ENCODE data around the gene SPPL3. TPM values are rescaled to one million over a fixed set of nuclear protein-coding genes. Genes with fewer than 3 reads are reported as not detected.

The SPPL3 gene
- total RNA-seq, 4 donors from 2014 or later = 30.3 to 47.1 (median 34.2) TPM

GRCh38 chr12:120845696-120846095 lies 58.5 kb downstream of the SPPL3 start:
- 96 to 100% methylated on average over 7 of the region's 7 CpGs for WGBS, 2 donors

GRCh38 chr12:120844768-120845449 lies 59.2 kb downstream of the SPPL3 start:
- 89 to 90% methylated on average over 15 to 17 of the region's 18 CpGs for WGBS, 2 donors
- H3K27ac ChIP-seq = no peak overlapping the region
- TF ChIP-seq POLR2A (IDR thresholded peaks at IDR 0.05) (no peak), CTCF (IDR thresholded peaks at IDR 0.05) (no peak)
- H3K27me3 ChIP-seq = no peaks in the 10 kb centered on the region
- intact Hi-C loops (cut with DNase I) = no loop called here
- H3K4me1 ChIP-seq = peaks cover 17 to 71% (median 35%) of the 10 kb centered on the region in 3 donors
- no peak overlapping the region for H3K4me3 ChIP-seq
- H3K36me3 ChIP-seq = peaks cover 0 to 16% (median 0%) of the 10 kb centered on the region in 3 donors
- no peaks in the 10 kb centered on the region for H3K9me3 ChIP-seq
- no peak for DNase-seq

More at GRCh38 chr12:120845696-120846095, 58.5 kb downstream of the SPPL3 start:
- DNase-seq = no peak
- intact Hi-C loops (cut with DNase I) = no loop called here
- H3K4me1 ChIP-seq = peaks cover 18 to 79% (median 38%) of the 10 kb centered on the region in 3 donors
- H3K9me3 ChIP-seq = no peaks in the 10 kb centered on the region
- H3K27ac ChIP-seq = no peak overlapping the region
- TF ChIP-seq POLR2A (IDR thresholded peaks at IDR 0.05) (no peak), CTCF (IDR thresholded peaks at IDR 0.05) (no peak)
- no peaks in the 10 kb centered on the region for H3K27me3 ChIP-seq
- H3K36me3 ChIP-seq = peaks cover 0 to 12% (median 0%) of the 10 kb centered on the region in 3 donors
- no peak overlapping the region for H3K4me3 ChIP-seq

- intact Hi-C loops (cut with DNase I) = no loop called here
- no peak for DNase-seq
- H3K27me3 ChIP-seq = no peaks in the 10 kb centered on the region
Measured at GRCh38 chr12:120844297-120844696, 59.9 kb downstream of the SPPL3 start.

GRCh38 chr12:120843472-120843871 lies 60.7 kb downstream of the SPPL3 start:
- no peaks in the 10 kb centered on the region for H3K9me3 ChIP-seq
- H3K4me1 ChIP-seq = peaks cover 17 to 56% (median 27%) of the 10 kb centered on the region in 3 donors
- 93 to 100% methylated on average over 3 to 4 of the region's 6 CpGs for WGBS, 2 donors
- peaks cover 0 to 16% (median 0%) of the 10 kb centered on the region in 3 donors for H3K36me3 ChIP-seq
- TF ChIP-seq CTCF (IDR thresholded peaks at IDR 0.05) (no peak), POLR2A (IDR thresholded peaks at IDR 0.05) (no peak)
- intact Hi-C loops (cut with DNase I) = no loop called here
- no peak for DNase-seq
- H3K27ac ChIP-seq = no peak overlapping the region
- no peak overlapping the region for H3K4me3 ChIP-seq
- H3K27me3 ChIP-seq = no peaks in the 10 kb centered on the region

More at GRCh38 chr12:120844297-120844696, 59.9 kb downstream of the SPPL3 start:
- no peak overlapping the region for H3K27ac ChIP-seq
- no peak overlapping the region for H3K4me3 ChIP-seq
- TF ChIP-seq POLR2A (IDR thresholded peaks at IDR 0.05) = no peak
- no peak for TF ChIP-seq CTCF (IDR thresholded peaks at IDR 0.05)
- 71 to 72% methylated on average over 5 of the region's 5 CpGs for WGBS, 2 donors
- peaks cover 0 to 16% (median 0%) of the 10 kb centered on the region in 3 donors for H3K36me3 ChIP-seq
- no peaks in the 10 kb centered on the region for H3K9me3 ChIP-seq
- peaks cover 17 to 65% (median 29%) of the 10 kb centered on the region in 3 donors for H3K4me1 ChIP-seq

GRCh38 chr12:120842595-120842994 lies 61.6 kb downstream of the SPPL3 start:
- H3K4me1 ChIP-seq = peaks cover 8 to 53% (median 18%) of the 10 kb centered on the region in 3 donors
- no peaks in the 10 kb centered on the region for H3K9me3 ChIP-seq
- 85 to 86% methylated on average over 3 of the region's 3 CpGs for WGBS, 2 donors
- no peaks in the 10 kb centered on the region for H3K27me3 ChIP-seq
- H3K36me3 ChIP-seq = peaks cover 0 to 16% (median 0%) of the 10 kb centered on the region in 3 donors
- no peak for DNase-seq
- no peak overlapping the region for H3K27ac ChIP-seq
- intact Hi-C loops (cut with DNase I) = no loop called here
- H3K4me3 ChIP-seq = no peak overlapping the region
- TF ChIP-seq POLR2A (IDR thresholded peaks at IDR 0.05) = no peak
- no peak for TF ChIP-seq CTCF (IDR thresholded peaks at IDR 0.05)

Measured in esophagus squamous epithelium (tissue), 5 donors.